Measurements from ENCODE around the gene ERCC4.

DNA sequence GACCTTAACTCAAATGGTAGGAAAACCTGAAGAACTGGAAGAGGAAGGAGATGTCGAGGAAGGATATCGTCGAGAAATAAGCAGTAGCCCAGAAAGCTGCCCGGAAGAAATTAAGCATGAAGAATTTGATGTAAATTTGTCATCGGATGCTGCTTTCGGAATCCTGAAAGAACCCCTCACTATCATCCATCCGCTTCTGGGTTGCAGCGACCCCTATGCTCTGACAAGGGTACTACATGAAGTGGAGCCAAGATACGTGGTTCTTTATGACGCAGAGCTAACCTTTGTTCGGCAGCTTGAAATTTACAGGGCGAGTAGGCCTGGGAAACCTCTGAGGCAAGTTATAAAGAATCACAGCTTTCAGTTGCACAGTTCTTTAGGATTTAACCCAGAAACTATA lies 15.5 kb downstream of the ERCC4 start:
- TF ChIP-seq CTCF (IDR thresholded peaks at IDR 0.05) = peak; percentile 55
- TF ChIP-seq POLR2AphosphoS5 (IDR thresholded peaks at IDR 0.05; ENCODE audit: low read depth, low read length) = no peak
- TF ChIP-seq ELF1 (IDR thresholded peaks at IDR 0.05) = no peak
- no peak for TF ChIP-seq JUND (IDR thresholded peaks at IDR 0.05)
- no peak for TF ChIP-seq EP300 (IDR thresholded peaks at IDR 0.05; ENCODE audit: borderline replicate concordance in 1 of 2, low read depth in 1 of 2, low read length in 1 of 2)

Data from SK-N-SH (cell line).